Liver (tissue), 9 donors: ENCODE measurements around the gene RALGPS2. TPM values are rescaled to one million over a fixed set of nuclear protein-coding genes. Genes with fewer than 3 reads are reported as not detected.

Experiments used
- DNase-seq: peaks from one replicate; pipeline ENCODE4 v3.0.0-alpha.2; 2017; ENCODE audit warnings: low spot score
- H3K27ac ChIP-seq, 2 donors: one replicate each; pipeline ENCODE4 v1.7.0; 2013; ENCODE audit warnings: inconsistent platforms in 2 of 2, low read length in 2 of 2, control low read depth in 1 of 2, low read depth in 1 of 2, mild to moderate bottlenecking in 1 of 2
- H3K27me3 ChIP-seq, 4 donors: one replicate each; pipeline versions ENCODE4 v1.6.1 to v1.7.0; 2013; ENCODE audit warnings: low read length in 3 of 4, inconsistent platforms in 1 of 4, mild to moderate bottlenecking in 1 of 4, moderate library complexity in 1 of 4; ENCODE audit not compliant: control insufficient read depth in 4 of 4, insufficient read depth in 4 of 4
- H3K36me3 ChIP-seq, 4 donors: one replicate each; pipeline versions ENCODE4 v1.6.1 to v1.7.0; 2013; ENCODE audit warnings: low read length in 3 of 4, mild to moderate bottlenecking in 3 of 4, low read depth in 1 of 4, moderate library complexity in 1 of 4; ENCODE audit not compliant: control insufficient read depth in 4 of 4, insufficient read depth in 3 of 4
- H3K4me1 ChIP-seq, 4 donors: one replicate each; pipeline versions ENCODE4 v1.6.1 to v1.7.0; 2013; ENCODE audit warnings: low read length in 3 of 4, mild to moderate bottlenecking in 3 of 4, moderate library complexity in 1 of 4; ENCODE audit not compliant: control insufficient read depth in 4 of 4, insufficient read depth in 4 of 4
- H3K4me3 ChIP-seq, 3 donors: one replicate each; pipeline versions ENCODE4 v1.6.1 to v1.7.0; 2013; ENCODE audit warnings: low read length in 3 of 3, control low read depth in 1 of 3, low read depth in 1 of 3, mild to moderate bottlenecking in 1 of 3
- H3K9ac ChIP-seq, 2 donors: one replicate each; pipeline ENCODE4 v1.7.0; 2013; ENCODE audit warnings: low read length in 2 of 2, mild to moderate bottlenecking in 2 of 2, moderate library complexity in 2 of 2, control low read depth in 1 of 2, low read depth in 1 of 2
- H3K9me3 ChIP-seq, 4 donors: one replicate each; pipeline versions ENCODE4 v1.6.1 to v1.7.0; 2013; ENCODE audit warnings: low read length in 3 of 4; ENCODE audit not compliant: control insufficient read depth in 4 of 4
- ATF3 ChIP-seq: IDR thresholded peaks from 2 replicates; pipeline ENCODE4 v1.6.1; 2016; ENCODE audit warnings: antibody characterized with exemption
- EGR1 ChIP-seq, 2 donors: IDR thresholded peaks; 2 replicates each; pipeline ENCODE4 v1.6.1; 2016 to 2018; ENCODE audit warnings: antibody characterized with exemption in 2 of 2, low read depth in 2 of 2
- FOXA2 ChIP-seq: IDR thresholded peaks from 2 replicates; pipeline ENCODE4 v1.6.1; 2016; ENCODE audit warnings: antibody characterized with exemption
- GABPA ChIP-seq, 2 donors: IDR thresholded peaks in 1 of 2; conservative IDR thresholded peaks in 1 of 2; 2 replicates each; pipeline ENCODE4 v1.6.1; 2016; ENCODE audit warnings: antibody characterized with exemption in 2 of 2, mild to moderate bottlenecking in 1 of 2, moderate library complexity in 1 of 2
- HNF4A ChIP-seq, 2 donors: conservative IDR thresholded peaks; 2 replicates each; pipeline ENCODE4 v1.6.1; 2016; ENCODE audit warnings: antibody characterized with exemption in 2 of 2, mild to moderate bottlenecking in 2 of 2
- HNF4G ChIP-seq: IDR thresholded peaks from 2 replicates; pipeline ENCODE4 v1.6.1; 2016; ENCODE audit warnings: antibody characterized with exemption
- NR2F2 ChIP-seq: IDR thresholded peaks from 2 replicates; pipeline ENCODE4 v1.6.1; 2016; ENCODE audit warnings: antibody characterized with exemption
- RAD21 ChIP-seq, 2 donors: IDR thresholded peaks; 2 replicates each; pipeline ENCODE4 v1.6.1; 2016; ENCODE audit warnings: antibody characterized with exemption in 2 of 2, mild to moderate bottlenecking in 2 of 2
- RXRA ChIP-seq, 2 donors: IDR thresholded peaks; 2 replicates each; pipeline ENCODE4 v1.6.1; 2017 to 2018; ENCODE audit warnings: antibody characterized with exemption in 2 of 2, mild to moderate bottlenecking in 1 of 2
- YY1 ChIP-seq: IDR thresholded peaks from 2 replicates; pipeline ENCODE4 v1.6.1; 2016; ENCODE audit warnings: antibody characterized with exemption, mild to moderate bottlenecking
- WGBS: extraction: QIAGEN DNeasy Blood & Tissue Kit; methylation state at CpG from one replicate; pipeline ENCODE4 v1.1.7; 2013; 5-methylcytosine and 5-hydroxymethylcytosine counted together
- polyA plus RNA-seq, 2 donors: library from polyadenylated mRNA; stranded (reverse) in 1 of 2; unstranded in 1 of 2; fragments of 200-250 nt in 1 of 2; fragments of >200 nt in 1 of 2; fragmentation: Nextera tagmentation in 1 of 2; extraction: Ambion mirVana in 1 of 2; gene quantifications; one replicate each; pipeline versions ENCODE4 v1.2.1 to v1.2.3, GENCODE V29; 2013 to 2015
- total RNA-seq, 2 donors: library from RNA; depleted of rRNA; stranded (reverse); fragments of >200 nt; gene quantifications; one replicate each; pipeline ENCODE4 v1.2.3, GENCODE V29; 2014
- TF ChIP-seq, protein P1 (sequence below): IDR thresholded peaks from 2 replicates; pipeline ENCODE4 v1.6.1; 2016; ENCODE audit warnings: antibody characterized with exemption
- TF ChIP-seq, protein P2 (sequence below): IDR thresholded peaks from 2 replicates; pipeline ENCODE4 v1.6.1; 2016; ENCODE audit warnings: antibody characterized with exemption, mild to moderate bottlenecking
- TF ChIP-seq, protein P3 (sequence below): fragments of 150-350 bp; IDR thresholded peaks from 2 replicates; pipeline ENCODE4 v1.5.1; 2017; ENCODE audit warnings: improper control_type of control experiment, low read depth, low read length; ENCODE audit not compliant: missing input control
- donor health status: healthy.
- donor health status: healthy.
- donor health status: healthy.
- donor health status: healthy.
- donor health status: healthy.

Gene RALGPS2
- total and polyA plus RNA-seq, 4 donors: 8.1 to 39.2 (median 16.9) TPM

DNA sequence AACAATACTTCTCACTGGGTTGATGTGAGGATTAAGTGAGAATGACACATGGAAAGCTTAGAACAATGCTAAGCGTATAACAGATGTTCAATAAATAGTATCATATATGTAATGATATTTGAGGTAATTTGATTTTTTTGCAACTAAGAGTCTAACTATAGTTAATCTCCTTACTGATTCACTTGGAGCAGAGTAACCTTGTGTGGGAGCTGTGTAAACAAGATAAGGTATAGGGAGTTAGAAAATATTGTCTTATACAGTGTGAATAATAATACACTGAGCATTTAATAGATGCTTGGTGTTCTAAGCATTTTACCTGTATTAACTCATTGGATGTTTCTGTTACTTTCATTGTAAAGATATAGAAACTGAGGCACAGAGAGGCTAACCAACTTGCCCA lies 15.9 kb downstream of the RALGPS2 start:
- DNase-seq: no peak
- Histone ChIP-seq H3K27ac (no peak overlapping the region), H3K9ac (no peak overlapping the region), H3K4me1 (peaks cover 0 to 9% (median 7%) of the 10 kb centered on the region in 4 donors), H3K9me3 (no peaks in the 10 kb centered on the region), H3K36me3 (peaks cover 0 to 8% (median 0%) of the 10 kb centered on the region in 4 donors), H3K4me3 (no peak overlapping the region), H3K27me3 (no peaks in the 10 kb centered on the region)
- WGBS: 97% methylated on average over 1 of the region's 1 CpG
- TF ChIP-seq, protein P1, sequence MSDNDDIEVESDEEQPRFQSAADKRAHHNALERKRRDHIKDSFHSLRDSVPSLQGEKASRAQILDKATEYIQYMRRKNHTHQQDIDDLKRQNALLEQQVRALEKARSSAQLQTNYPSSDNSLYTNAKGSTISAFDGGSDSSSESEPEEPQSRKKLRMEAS: no peak
- TF ChIP-seq ATF3 (no peak), YY1 (no peak), HNF4G (no peak), HNF4A (conservative IDR thresholded peaks at IDR 0.05) (no peak), RXRA (IDR thresholded peaks at IDR 0.05) (no peak), GABPA (IDR thresholded peaks at IDR 0.05 in 1 of 2, conservative IDR thresholded peaks at IDR 0.05 in 1 of 2) (no peak), RAD21 (IDR thresholded peaks at IDR 0.05) (no peak), EGR1 (IDR thresholded peaks at IDR 0.05; ENCODE audit: low read depth in 2 of 2) (no peak), NR2F2 (no peak), FOXA2 (no peak)
- TF ChIP-seq, protein P2, sequence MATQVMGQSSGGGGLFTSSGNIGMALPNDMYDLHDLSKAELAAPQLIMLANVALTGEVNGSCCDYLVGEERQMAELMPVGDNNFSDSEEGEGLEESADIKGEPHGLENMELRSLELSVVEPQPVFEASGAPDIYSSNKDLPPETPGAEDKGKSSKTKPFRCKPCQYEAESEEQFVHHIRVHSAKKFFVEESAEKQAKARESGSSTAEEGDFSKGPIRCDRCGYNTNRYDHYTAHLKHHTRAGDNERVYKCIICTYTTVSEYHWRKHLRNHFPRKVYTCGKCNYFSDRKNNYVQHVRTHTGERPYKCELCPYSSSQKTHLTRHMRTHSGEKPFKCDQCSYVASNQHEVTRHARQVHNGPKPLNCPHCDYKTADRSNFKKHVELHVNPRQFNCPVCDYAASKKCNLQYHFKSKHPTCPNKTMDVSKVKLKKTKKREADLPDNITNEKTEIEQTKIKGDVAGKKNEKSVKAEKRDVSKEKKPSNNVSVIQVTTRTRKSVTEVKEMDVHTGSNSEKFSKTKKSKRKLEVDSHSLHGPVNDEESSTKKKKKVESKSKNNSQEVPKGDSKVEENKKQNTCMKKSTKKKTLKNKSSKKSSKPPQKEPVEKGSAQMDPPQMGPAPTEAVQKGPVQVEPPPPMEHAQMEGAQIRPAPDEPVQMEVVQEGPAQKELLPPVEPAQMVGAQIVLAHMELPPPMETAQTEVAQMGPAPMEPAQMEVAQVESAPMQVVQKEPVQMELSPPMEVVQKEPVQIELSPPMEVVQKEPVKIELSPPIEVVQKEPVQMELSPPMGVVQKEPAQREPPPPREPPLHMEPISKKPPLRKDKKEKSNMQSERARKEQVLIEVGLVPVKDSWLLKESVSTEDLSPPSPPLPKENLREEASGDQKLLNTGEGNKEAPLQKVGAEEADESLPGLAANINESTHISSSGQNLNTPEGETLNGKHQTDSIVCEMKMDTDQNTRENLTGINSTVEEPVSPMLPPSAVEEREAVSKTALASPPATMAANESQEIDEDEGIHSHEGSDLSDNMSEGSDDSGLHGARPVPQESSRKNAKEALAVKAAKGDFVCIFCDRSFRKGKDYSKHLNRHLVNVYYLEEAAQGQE: no peak
- TF ChIP-seq, protein P3, sequence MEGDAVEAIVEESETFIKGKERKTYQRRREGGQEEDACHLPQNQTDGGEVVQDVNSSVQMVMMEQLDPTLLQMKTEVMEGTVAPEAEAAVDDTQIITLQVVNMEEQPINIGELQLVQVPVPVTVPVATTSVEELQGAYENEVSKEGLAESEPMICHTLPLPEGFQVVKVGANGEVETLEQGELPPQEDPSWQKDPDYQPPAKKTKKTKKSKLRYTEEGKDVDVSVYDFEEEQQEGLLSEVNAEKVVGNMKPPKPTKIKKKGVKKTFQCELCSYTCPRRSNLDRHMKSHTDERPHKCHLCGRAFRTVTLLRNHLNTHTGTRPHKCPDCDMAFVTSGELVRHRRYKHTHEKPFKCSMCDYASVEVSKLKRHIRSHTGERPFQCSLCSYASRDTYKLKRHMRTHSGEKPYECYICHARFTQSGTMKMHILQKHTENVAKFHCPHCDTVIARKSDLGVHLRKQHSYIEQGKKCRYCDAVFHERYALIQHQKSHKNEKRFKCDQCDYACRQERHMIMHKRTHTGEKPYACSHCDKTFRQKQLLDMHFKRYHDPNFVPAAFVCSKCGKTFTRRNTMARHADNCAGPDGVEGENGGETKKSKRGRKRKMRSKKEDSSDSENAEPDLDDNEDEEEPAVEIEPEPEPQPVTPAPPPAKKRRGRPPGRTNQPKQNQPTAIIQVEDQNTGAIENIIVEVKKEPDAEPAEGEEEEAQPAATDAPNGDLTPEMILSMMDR: no peak

DNA sequence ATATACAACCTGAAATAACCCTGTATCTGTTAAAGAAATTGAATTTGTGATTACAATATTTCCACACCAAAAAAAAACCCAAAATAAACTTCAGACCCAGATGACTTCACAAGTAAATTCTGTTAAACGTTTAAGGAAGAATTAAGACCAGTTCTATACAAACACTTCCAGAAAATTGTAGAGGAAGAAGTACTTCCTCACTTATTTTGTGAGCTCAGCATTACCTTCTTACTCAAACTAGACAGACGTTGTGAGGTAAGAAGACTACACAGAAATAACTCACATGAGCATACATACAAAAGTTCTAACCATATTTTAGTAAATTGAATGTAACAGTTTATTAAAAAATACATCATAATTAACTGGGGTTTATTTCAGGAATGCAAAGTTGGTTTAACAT lies 18.8 kb downstream of the RALGPS2 start:
- 66% methylated on average over 2 of the region's 2 CpGs for WGBS
- peaks cover 0 to 6% (median 0%) of the 10 kb centered on the region in 4 donors for H3K36me3 ChIP-seq

More for the DNA sequence above, 18.8 kb downstream of the RALGPS2 start:
- Histone ChIP-seq H3K9ac (no peak overlapping the region), H3K4me3 (no peak overlapping the region), H3K27ac (no peak overlapping the region), H3K27me3 (no peaks in the 10 kb centered on the region), H3K9me3 (no peaks in the 10 kb centered on the region), H3K4me1 (peaks cover 4 to 18% (median 14%) of the 10 kb centered on the region in 4 donors)
- no peak for TF ChIP-seq FOXA2
- DNase-seq: no peak
